ENCODE results near the gene ARIH1. TPM values are rescaled to one million over a fixed set of nuclear protein-coding genes. Genes with fewer than 3 reads are reported as not detected.

ARIH1 gene
- total RNA-seq, 1 donor, result 37.6 TPM

DNA sequence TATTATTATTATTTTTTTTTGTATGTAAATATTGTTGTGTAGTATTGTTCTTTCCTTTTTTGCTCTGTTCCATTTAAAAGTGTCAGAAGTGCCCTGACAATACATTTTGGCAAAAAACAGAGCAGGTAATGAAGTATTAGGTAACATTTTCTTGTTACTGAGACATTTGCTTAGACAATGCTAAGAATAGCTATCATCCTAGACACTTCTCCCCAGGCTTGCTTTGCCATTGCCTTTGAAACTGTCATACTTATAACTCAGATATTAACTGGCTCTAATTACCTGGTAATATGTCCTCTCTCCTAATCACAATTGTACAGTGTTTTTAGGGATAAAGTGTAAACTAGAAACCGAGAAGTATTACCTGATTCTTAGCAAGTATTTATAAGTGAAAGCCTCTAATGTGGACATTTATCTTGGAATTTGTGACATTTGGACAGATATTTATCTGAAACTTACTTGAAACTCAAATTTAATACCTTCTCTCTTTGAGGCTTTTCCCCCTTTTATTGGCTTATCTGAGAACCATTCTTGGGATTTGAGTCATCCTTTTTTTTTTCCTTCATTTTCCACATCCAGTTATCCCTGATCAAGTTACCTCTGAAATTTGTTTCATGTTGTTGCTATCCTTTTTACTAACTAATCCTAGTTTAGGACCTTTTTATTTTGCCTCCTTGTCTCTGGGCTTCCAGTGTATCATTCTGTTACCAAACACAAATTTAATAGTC lies 13.1 kb downstream of the ARIH1 start:
- TF ChIP-seq CTCF (IDR thresholded peaks at IDR 0.05; ENCODE audit: insufficient read depth, low read depth, low read length), result no peak
- DNase-seq (ENCODE audit: low read depth), result no peak

DNA sequence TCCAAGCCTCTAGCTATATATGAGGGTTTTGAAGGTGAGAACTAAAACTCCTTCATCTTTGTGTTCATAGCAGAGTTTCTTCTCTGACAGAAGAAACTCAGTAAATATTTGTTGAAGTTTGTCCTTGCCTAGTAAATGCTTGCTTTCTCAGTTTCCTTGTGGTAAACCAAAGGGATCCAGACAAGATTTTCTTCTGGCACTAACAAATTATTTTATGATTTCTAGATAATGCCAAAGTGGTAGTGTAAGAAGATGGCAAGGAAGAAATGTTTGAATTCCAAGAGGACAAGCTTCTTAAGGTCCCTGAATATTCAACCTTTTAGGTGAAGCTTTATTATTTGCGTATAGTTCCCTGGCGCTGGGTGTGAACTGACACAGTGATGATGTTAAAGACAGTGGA lies 14.4 kb downstream of the ARIH1 start:
- no peak overlapping the region for H3K4me3 ChIP-seq (ENCODE audit: low read depth, low read length)
- TF ChIP-seq CTCF (IDR thresholded peaks at IDR 0.05; ENCODE audit: insufficient read depth, low read depth, low read length), result no peak
- no peak for DNase-seq (ENCODE audit: low read depth)

More for the DNA sequence above, 13.1 kb downstream of the ARIH1 start:
- H3K4me3 ChIP-seq (ENCODE audit: low read depth, low read length), result no peak overlapping the region

DNA sequence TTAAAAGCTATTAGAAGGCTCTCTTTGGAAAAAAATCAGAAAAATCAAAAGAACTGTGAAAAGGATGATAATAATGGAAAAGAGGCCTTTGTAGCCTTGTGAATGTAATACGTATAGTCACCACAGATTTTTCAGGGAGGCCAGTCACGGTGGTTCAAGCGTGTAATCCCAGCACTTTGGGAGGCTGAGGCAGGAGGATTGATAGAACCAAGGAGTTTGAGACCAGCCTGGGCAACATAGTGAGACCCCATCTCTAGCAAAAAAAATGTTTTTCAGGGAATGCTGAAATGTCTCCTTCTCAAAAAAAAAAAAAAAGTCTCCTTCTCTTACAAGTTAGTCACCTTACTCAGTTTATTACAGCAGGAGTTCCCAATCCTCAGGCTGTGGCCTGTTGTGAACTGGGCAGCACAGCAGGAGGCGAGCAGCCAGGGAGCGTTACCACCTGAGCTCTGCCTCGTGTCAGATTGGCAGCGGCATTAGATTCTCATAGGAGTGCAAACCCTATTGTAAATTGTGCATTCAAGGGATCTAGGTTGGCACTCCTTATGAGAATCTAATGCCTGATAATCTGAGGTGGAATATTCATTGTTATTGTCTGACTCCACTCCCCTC lies 15.9 kb downstream of the ARIH1 start:
- no peak overlapping the region for H3K4me3 ChIP-seq (ENCODE audit: low read depth, low read length)
- no peak for TF ChIP-seq CTCF (IDR thresholded peaks at IDR 0.05; ENCODE audit: insufficient read depth, low read depth, low read length)
- DNase-seq (ENCODE audit: low read depth), result no peak

DNA sequence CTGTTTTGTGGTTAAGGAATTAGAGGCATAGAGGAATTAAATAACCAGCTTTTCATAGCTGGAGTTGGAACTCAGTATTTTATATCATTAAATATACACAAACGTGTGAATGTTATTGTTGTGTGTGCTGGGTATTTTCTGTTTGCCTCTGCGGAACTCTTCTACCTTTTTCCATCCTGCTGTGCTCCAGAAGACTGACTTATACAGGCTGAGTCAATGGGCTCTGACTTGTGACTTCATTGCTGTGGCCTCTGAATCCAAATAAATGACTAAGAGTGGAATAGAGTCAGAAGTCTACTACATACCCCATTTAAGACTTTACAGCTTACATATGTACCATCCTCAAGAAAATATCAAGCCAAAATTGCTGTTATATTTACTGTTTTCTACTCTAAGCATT lies 17.6 kb downstream of the ARIH1 start:
- DNase-seq (ENCODE audit: low read depth), result peak; percentile 68
- no peak overlapping the region for H3K4me3 ChIP-seq (ENCODE audit: low read depth, low read length)
- no peak for TF ChIP-seq CTCF (IDR thresholded peaks at IDR 0.05; ENCODE audit: insufficient read depth, low read depth, low read length)

- DNase-seq (ENCODE audit: low read depth), result no peak
- no peak for TF ChIP-seq CTCF (IDR thresholded peaks at IDR 0.05; ENCODE audit: insufficient read depth, low read depth, low read length)
- no peak overlapping the region for H3K4me3 ChIP-seq (ENCODE audit: low read depth, low read length)
Measured at GRCh38 chr15:72492733-72493132, 18.6 kb downstream of the ARIH1 start.

- no peak overlapping the region for H3K4me3 ChIP-seq (ENCODE audit: low read depth, low read length)
- TF ChIP-seq CTCF (IDR thresholded peaks at IDR 0.05; ENCODE audit: insufficient read depth, low read depth, low read length), result no peak
- DNase-seq (ENCODE audit: low read depth), result no peak
Measured at GRCh38 chr15:72493220-72493619, 19.1 kb downstream of the ARIH1 start.
